ENCODE data around the gene NUP188.
A peak's percentile ranks its signal among the peaks of the same experiment; 100 is the strongest.

The NUP188 gene

DNA sequence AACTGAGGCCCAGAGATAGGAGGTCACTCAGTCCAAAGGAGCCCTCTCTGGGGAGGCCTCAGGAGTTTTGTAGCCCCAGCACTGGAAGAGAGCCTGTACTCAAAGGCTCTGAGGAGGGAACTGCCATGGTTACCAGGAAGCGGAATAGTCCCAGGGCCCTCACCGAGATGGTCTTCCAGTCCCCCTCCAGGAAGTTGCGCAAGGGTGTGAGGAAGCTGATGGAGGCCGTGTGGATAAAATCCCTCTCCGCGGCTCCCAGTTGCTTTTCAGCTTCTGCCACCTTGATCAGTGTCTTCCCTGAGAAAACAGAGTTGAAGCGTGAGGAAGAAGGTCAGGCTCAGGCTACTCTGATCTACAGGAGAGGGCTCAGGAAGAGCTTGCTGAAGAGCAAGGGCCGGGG is 67.1 kb downstream of the NUP188 start:
- Histone ChIP-seq H3K27ac (ENCODE audit: extremely low read depth, low read depth, low read length) (no peak overlapping the region), H3K4me3 (ENCODE audit: low read depth, low read length) (no peak overlapping the region), H3K9me3 (ENCODE audit: control insufficient read depth, insufficient read depth, low read depth, low read length) (no peaks in the 10 kb centered on the region), H3K36me3 (ENCODE audit: control insufficient read depth in 2 of 2, insufficient read depth in 1 of 2, low read length in 2 of 2) (peaks cover 17 to 66% of the 10 kb centered on the region in 2 experiments; a peak in 2 of 3 replicates), H3K4me1 (ENCODE audit: control insufficient read depth, insufficient read depth, low read length) (no peaks in the 10 kb centered on the region)
- CTCF ChIA-PET = interaction anchor here (0.7 kb wide), 1 partner anchor 9 kb away, joined by 3 read pairs; no protein-coding TSS in a partner anchor
- TF ChIP-seq ZNF133 (tag by site-specific recombination; IDR thresholded peaks at IDR 0.05) = no peak
- no peak for TF ChIP-seq ZNF530 (tag by site-specific recombination; IDR thresholded peaks at IDR 0.05; ENCODE audit: low read depth)
- TF ChIP-seq, protein P1, sequence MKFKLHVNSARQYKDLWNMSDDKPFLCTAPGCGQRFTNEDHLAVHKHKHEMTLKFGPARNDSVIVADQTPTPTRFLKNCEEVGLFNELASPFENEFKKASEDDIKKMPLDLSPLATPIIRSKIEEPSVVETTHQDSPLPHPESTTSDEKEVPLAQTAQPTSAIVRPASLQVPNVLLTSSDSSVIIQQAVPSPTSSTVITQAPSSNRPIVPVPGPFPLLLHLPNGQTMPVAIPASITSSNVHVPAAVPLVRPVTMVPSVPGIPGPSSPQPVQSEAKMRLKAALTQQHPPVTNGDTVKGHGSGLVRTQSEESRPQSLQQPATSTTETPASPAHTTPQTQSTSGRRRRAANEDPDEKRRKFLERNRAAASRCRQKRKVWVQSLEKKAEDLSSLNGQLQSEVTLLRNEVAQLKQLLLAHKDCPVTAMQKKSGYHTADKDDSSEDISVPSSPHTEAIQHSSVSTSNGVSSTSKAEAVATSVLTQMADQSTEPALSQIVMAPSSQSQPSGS (tag by site-specific recombination; IDR thresholded peaks at IDR 0.05; ENCODE audit: low read depth) = no peak
- POLR2A ChIA-PET = interaction anchor here (1.3 kb wide), 1 partner anchor 9 kb away, joined by 4 read pairs; no protein-coding TSS in a partner anchor

DNA sequence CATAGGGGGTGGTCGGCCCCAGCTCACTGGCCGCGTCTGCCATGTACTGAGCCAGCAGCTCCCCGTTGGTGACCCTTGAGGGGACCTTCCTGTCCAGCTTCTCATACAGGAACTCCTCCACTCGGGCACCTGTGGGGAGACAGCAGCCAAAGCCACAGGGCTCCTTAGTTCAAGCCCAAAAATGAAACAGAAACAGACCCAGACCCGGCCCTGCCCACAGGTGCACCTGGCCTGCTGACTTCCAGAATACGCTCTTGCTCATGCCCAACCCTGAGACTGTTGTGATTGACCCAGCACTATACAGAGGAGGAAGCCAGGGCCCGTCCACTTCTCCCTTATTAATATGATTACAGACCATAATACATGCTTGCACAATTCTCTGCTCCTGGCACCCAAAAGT is 73.6 kb downstream of the NUP188 start:
- H3K36me3 ChIP-seq (ENCODE audit: control insufficient read depth in 2 of 2, insufficient read depth in 1 of 2, low read length in 2 of 2) = peaks cover 7 to 11% of the 10 kb centered on the region in 2 experiments; a peak in 2 of 3 replicates
- TF ChIP-seq ZIC2 (tag by site-specific recombination; IDR thresholded peaks at IDR 0.05) (peak; percentile 31; the same call in 1 of the 2 replicates), ZNF16 (tag by site-specific recombination; IDR thresholded peaks at IDR 0.05; ENCODE audit: low read depth) (no peak)
- no peaks in the 10 kb centered on the region for H3K4me1 ChIP-seq (ENCODE audit: control insufficient read depth, insufficient read depth, low read length)
- H3K27ac ChIP-seq (ENCODE audit: extremely low read depth, low read depth, low read length) = no peak overlapping the region
- no peaks in the 10 kb centered on the region for H3K9me3 ChIP-seq (ENCODE audit: control insufficient read depth, insufficient read depth, low read depth, low read length)
- no peak overlapping the region for H3K4me3 ChIP-seq (ENCODE audit: low read depth, low read length)
- ChIA-PET POLR2A (interaction anchor here (1.0 kb wide), 1 partner anchor 203 kb away, joined by 7 read pairs; the partner anchor contains the start of gene ENDOG), CTCF (interaction anchor here (4.0 kb wide), 1 partner anchor 15 kb away, joined by 31 read pairs; no protein-coding TSS in a partner anchor)

DNA sequence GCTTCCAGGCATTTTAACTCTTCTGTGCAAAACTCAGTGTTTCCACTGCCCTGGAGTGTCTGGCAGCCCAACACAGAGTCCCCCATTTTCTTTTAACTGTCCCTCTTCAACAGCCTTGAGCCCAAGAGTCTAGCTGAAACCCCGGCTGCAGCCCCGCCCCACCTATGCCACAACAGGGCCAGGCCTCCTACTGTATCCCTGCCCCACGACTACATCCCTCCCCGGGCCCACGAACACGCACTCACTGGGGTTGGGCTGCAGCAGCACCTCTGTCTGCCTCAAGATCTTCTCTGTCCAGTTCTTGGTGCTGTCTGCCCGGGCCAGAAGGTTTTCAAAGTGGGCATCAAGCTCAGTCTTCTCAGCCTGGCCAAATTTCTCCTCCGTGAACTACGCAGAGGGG is 74.5 kb downstream of the NUP188 start:
- TF ChIP-seq ZNF350 (tag by site-specific recombination; IDR thresholded peaks at IDR 0.05) (no peak), ZNF48 (tag by site-specific recombination; IDR thresholded peaks at IDR 0.05) (no peak), ZNF121 (tag by site-specific recombination; IDR thresholded peaks at IDR 0.05) (no peak), ZNF174 (tag by site-specific recombination; IDR thresholded peaks at IDR 0.05) (no peak), ZNF843 (tag by site-specific recombination; IDR thresholded peaks at IDR 0.05) (no peak), ZNF266 (tag by site-specific recombination; IDR thresholded peaks at IDR 0.05; ENCODE audit: low read depth) (no peak)
- TF ChIP-seq, protein P2, sequence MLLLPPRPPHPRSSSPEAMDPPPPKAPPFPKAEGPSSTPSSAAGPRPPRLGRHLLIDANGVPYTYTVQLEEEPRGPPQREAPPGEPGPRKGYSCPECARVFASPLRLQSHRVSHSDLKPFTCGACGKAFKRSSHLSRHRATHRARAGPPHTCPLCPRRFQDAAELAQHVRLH (tag by site-specific recombination; IDR thresholded peaks at IDR 0.05) = no peak
- TF ChIP-seq, protein P3, sequence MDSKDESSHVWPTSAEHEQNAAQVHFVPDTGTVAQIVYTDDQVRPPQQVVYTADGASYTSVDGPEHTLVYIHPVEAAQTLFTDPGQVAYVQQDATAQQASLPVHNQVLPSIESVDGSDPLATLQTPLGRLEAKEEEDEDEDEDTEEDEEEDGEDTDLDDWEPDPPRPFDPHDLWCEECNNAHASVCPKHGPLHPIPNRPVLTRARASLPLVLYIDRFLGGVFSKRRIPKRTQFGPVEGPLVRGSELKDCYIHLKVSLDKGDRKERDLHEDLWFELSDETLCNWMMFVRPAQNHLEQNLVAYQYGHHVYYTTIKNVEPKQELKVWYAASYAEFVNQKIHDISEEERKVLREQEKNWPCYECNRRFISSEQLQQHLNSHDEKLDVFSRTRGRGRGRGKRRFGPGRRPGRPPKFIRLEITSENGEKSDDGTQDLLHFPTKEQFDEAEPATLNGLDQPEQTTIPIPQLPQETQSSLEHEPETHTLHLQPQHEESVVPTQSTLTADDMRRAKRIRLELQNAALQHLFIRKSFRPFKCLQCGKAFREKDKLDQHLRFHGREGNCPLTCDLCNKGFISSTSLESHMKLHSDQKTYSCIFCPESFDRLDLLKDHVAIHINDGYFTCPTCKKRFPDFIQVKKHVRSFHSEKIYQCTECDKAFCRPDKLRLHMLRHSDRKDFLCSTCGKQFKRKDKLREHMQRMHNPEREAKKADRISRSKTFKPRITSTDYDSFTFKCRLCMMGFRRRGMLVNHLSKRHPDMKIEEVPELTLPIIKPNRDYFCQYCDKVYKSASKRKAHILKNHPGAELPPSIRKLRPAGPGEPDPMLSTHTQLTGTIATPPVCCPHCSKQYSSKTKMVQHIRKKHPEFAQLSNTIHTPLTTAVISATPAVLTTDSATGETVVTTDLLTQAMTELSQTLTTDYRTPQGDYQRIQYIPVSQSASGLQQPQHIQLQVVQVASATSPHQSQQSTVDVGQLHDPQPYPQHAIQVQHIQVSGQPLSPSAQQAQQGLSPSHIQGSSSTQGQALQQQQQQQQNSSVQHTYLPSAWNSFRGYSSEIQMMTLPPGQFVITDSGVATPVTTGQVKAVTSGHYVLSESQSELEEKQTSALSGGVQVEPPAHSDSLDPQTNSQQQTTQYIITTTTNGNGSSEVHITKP (tag by site-specific recombination; IDR thresholded peaks at IDR 0.05) = 0 out of 2 replicates have a peak, but pooled peaks have one; percentile 27
- TF ChIP-seq, protein P4, sequence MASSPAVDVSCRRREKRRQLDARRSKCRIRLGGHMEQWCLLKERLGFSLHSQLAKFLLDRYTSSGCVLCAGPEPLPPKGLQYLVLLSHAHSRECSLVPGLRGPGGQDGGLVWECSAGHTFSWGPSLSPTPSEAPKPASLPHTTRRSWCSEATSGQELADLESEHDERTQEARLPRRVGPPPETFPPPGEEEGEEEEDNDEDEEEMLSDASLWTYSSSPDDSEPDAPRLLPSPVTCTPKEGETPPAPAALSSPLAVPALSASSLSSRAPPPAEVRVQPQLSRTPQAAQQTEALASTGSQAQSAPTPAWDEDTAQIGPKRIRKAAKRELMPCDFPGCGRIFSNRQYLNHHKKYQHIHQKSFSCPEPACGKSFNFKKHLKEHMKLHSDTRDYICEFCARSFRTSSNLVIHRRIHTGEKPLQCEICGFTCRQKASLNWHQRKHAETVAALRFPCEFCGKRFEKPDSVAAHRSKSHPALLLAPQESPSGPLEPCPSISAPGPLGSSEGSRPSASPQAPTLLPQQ (tag by site-specific recombination; IDR thresholded peaks at IDR 0.05) = no peak
- TF ChIP-seq, protein P5, sequence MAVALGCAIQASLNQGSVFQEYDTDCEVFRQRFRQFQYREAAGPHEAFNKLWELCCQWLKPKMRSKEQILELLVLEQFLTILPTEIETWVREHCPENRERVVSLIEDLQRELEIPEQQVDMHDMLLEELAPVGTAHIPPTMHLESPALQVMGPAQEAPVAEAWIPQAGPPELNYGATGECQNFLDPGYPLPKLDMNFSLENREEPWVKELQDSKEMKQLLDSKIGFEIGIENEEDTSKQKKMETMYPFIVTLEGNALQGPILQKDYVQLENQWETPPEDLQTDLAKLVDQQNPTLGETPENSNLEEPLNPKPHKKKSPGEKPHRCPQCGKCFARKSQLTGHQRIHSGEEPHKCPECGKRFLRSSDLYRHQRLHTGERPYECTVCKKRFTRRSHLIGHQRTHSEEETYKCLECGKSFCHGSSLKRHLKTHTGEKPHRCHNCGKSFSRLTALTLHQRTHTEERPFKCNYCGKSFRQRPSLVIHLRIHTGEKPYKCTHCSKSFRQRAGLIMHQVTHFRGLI (tag by site-specific recombination; IDR thresholded peaks at IDR 0.05) = peak; percentile 83
- TF ChIP-seq, protein P6, sequence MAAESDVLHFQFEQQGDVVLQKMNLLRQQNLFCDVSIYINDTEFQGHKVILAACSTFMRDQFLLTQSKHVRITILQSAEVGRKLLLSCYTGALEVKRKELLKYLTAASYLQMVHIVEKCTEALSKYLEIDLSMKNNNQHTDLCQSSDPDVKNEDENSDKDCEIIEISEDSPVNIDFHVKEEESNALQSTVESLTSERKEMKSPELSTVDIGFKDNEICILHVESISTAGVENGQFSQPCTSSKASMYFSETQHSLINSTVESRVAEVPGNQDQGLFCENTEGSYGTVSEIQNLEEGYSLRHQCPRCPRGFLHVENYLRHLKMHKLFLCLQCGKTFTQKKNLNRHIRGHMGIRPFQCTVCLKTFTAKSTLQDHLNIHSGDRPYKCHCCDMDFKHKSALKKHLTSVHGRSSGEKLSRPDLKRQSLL (tag by site-specific recombination; IDR thresholded peaks at IDR 0.05) = no peak
- Histone ChIP-seq H3K36me3 (ENCODE audit: control insufficient read depth in 2 of 2, insufficient read depth in 1 of 2, low read length in 2 of 2) (peaks cover 6 to 11% of the 10 kb centered on the region in 2 experiments; a peak in 2 of 3 replicates), H3K27ac (ENCODE audit: extremely low read depth, low read depth, low read length) (no peak overlapping the region), H3K4me1 (ENCODE audit: control insufficient read depth, insufficient read depth, low read length) (no peaks in the 10 kb centered on the region), H3K9me3 (ENCODE audit: control insufficient read depth, insufficient read depth, low read depth, low read length) (no peaks in the 10 kb centered on the region), H3K4me3 (ENCODE audit: low read depth, low read length) (no peak overlapping the region)
- POLR2A ChIA-PET = interaction anchor here (0.5 kb wide), 1 partner anchor 332 kb away, joined by 4 read pairs; no protein-coding TSS in a partner anchor
- CTCF ChIA-PET = interaction anchor here (0.7 to 4.0 kb wide), 2 partner anchors 16 to 35 kb away, joined by 3 to 31 read pairs; no protein-coding TSS in a partner anchor

All from HEK293 (cell line).